DMS79 treated with DMSO at 0.1 percent for 48 hours (cell line): ENCODE measurements around the gene SLC39A13.
A peak's percentile ranks its signal among the peaks of the same experiment; 100 is the strongest.

Source experiments
- DNase-seq: peaks from one replicate; lab custom pipeline; 2025; lab: John Stamatoyannopoulos, UW

The SLC39A13 gene

GRCh38 chr11:47430524-47430923 is 22.1 kb downstream of the SLC39A13 start:
- no peak for DNase-seq

- no peak for DNase-seq
Observed at GRCh38 chr11:47431356-47432083, 23.1 kb downstream of the SLC39A13 start.

GRCh38 chr11:47433157-47433556 is 24.8 kb downstream of the SLC39A13 start:
- DNase-seq: no peak

- DNase-seq: no peak
Observed at GRCh38 chr11:47434011-47434786, 25.8 kb downstream of the SLC39A13 start.

- DNase-seq: no peak
Observed at GRCh38 chr11:47435687-47436086, 27.3 kb downstream of the SLC39A13 start.

GRCh38 chr11:47436726-47437125 is 28.3 kb downstream of the SLC39A13 start:
- no peak for DNase-seq

- no peak for DNase-seq
Observed at GRCh38 chr11:47437218-47437745, 28.9 kb downstream of the SLC39A13 start.

- DNase-seq: peak; percentile 52
Observed at GRCh38 chr11:47437746-47438418, 29.5 kb downstream of the SLC39A13 start.

GRCh38 chr11:47438721-47439120 is 30.3 kb downstream of the SLC39A13 start:
- no peak for DNase-seq

- no peak for DNase-seq
Observed at GRCh38 chr11:47440054-47440476, 31.7 kb downstream of the SLC39A13 start.

- DNase-seq: no peak
Observed at GRCh38 chr11:47441421-47441820, 33.0 kb downstream of the SLC39A13 start.

GRCh38 chr11:47442514-47442913 is 34.1 kb downstream of the SLC39A13 start:
- no peak for DNase-seq

GRCh38 chr11:47443028-47443700 is 34.8 kb downstream of the SLC39A13 start:
- no peak for DNase-seq

GRCh38 chr11:47443817-47444216 is 35.4 kb downstream of the SLC39A13 start:
- no peak for DNase-seq

GRCh38 chr11:47445840-47446239 is 37.5 kb downstream of the SLC39A13 start:
- DNase-seq: no peak

- no peak for DNase-seq
Observed at GRCh38 chr11:47446833-47447232, 38.4 kb downstream of the SLC39A13 start.

GRCh38 chr11:47447906-47448305 is 39.5 kb downstream of the SLC39A13 start:
- no peak for DNase-seq

GRCh38 chr11:47448566-47449427 is 40.4 kb downstream of the SLC39A13 start, which contains the start of gene RAPSN:
TSS of gene RAPSN (minus strand) at chr11:47449136. CDS start at chr11:47448964, 172 bp downstream.
- no peak for DNase-seq

- no peak for DNase-seq
Observed at GRCh38 chr11:47449541-47449940, 41.2 kb downstream of the SLC39A13 start.

GRCh38 chr11:47451436-47451835 is 43.0 kb downstream of the SLC39A13 start:
- no peak for DNase-seq

GRCh38 chr11:47451990-47452389 is 43.6 kb downstream of the SLC39A13 start:
- no peak for DNase-seq
